HepG2 (cell line): ENCODE results near the gene GAL3ST3. TPM values are rescaled to one million over a fixed set of nuclear protein-coding genes. Genes with fewer than 3 reads are reported as not detected.

Experiments
- ATAC-seq: fragments of 200-7000 bp; cut with Tn5 transposase; 3 replicates; pipeline ENCODE4 v1.9.1; 2020; ENCODE audit warnings: mild to moderate bottlenecking, moderate library complexity
- BruUV-seq: library from RNA; stranded (reverse); fragments of 400-500 nt; replicated peaks from 2 replicates; lab custom pipeline; 2021; lab: Mats Ljungman, UMichigan
- CTCF ChIA-PET: fragments of 300-600 bp; formaldehyde crosslinking; extraction: SDS; loops from one replicate; lab custom pipeline; 2021; ENCODE audit warnings: low total read pairs, inconsistent platforms, low intra/inter-chr PET ratio; lab: Yijun Ruan, JAX
- POLR2A ChIA-PET: fragments of 350-600 bp; sonication (Branson Sonifier 250); formaldehyde crosslinking; loops from one replicate; lab custom pipeline; 2020; ENCODE audit warnings: antibody characterized with exemption, inconsistent platforms; lab: Yijun Ruan, JAX
- DNase-seq: peaks from one replicate; pipeline ENCODE4 v3.0.0-alpha.2; 2015; ENCODE audit warnings: low spot score
- FAIRE-seq: peaks from 3 replicates; lab custom pipeline; 2011; peaks lifted over from hg19 to GRCh38; lab: Jason Lieb, UNC
- H2AFZ ChIP-seq: one replicate; pipeline ENCODE4 v1.6.1; 2011; ENCODE audit warnings: low read length, inconsistent platforms
- H3K27ac ChIP-seq: fragments of 300-600 bp; 3 replicates; pipeline ENCODE4 v1.8.0; 2011; ENCODE audit warnings: mixed run types, mild to moderate bottlenecking, mixed read lengths, low read length, inconsistent platforms; ENCODE audit not compliant: insufficient read depth; ENCODE audit errors: extremely low read length
- H3K27me3 ChIP-seq, 2 experiments: fragments of 200-600 bp in 1 of 2; 2 replicates in 1 of 2; 3 replicates in 1 of 2; pipeline versions ENCODE4 v1.6.0 to v1.8.0; 2011; ENCODE audit warnings: low read length in 2 of 2, mild to moderate bottlenecking in 2 of 2, moderate library complexity in 2 of 2, inconsistent platforms in 1 of 2; ENCODE audit not compliant: insufficient read depth in 2 of 2, control insufficient read depth in 1 of 2
- H3K36me3 ChIP-seq, 2 experiments: fragments of 200-600 bp in 1 of 2; replicated peaks in 1 of 2; 2 replicates in 1 of 2; 3 replicates in 1 of 2; pipeline versions ENCODE4 v1.5.1 to v1.8.0; 2011; ENCODE audit warnings: low read length in 2 of 2, inconsistent platforms in 1 of 2; ENCODE audit not compliant: insufficient read depth in 2 of 2, control insufficient read depth in 1 of 2
- H3K4me1 ChIP-seq: 2 replicates; pipeline ENCODE4 v1.5.1; 2012; ENCODE audit warnings: low read length, inconsistent platforms; ENCODE audit not compliant: insufficient read depth
- H3K4me2 ChIP-seq: 2 replicates; pipeline ENCODE4 v1.6.0; 2011; ENCODE audit warnings: low read depth, low read length, inconsistent platforms
- H3K4me3 ChIP-seq, 3 experiments: fragments of 200-600 bp in 1 of 3; sonication (generic), shearing (Covaris generic) in 1 of 3; replicated peaks in 1 of 3; 2 replicates each; pipeline ENCODE4 v1.5.1; 2011 to 2016; ENCODE audit warnings: low read length in 3 of 3, inconsistent platforms in 2 of 3, low read depth in 2 of 3, mild to moderate bottlenecking in 2 of 3, control low read depth in 1 of 3, mixed read lengths in 1 of 3; ENCODE audit not compliant: insufficient read depth in 1 of 3
- H3K79me2 ChIP-seq: one replicate; pipeline ENCODE4 v1.6.1; 2011; ENCODE audit warnings: low read length, inconsistent platforms; ENCODE audit not compliant: insufficient read depth
- H3K9ac ChIP-seq: 2 replicates; pipeline ENCODE4 v1.6.0; 2011; ENCODE audit warnings: mild to moderate bottlenecking, low read depth, low read length, inconsistent platforms; ENCODE audit not compliant: insufficient read depth
- H3K9me3 ChIP-seq: 2 replicates; pipeline ENCODE4 v1.5.1; 2012; ENCODE audit warnings: mild to moderate bottlenecking, low read length
- H4K20me1 ChIP-seq: 2 replicates; pipeline ENCODE4 v1.6.0; 2011; ENCODE audit warnings: inconsistent platforms, mild to moderate bottlenecking, low read length, moderate library complexity; ENCODE audit not compliant: insufficient read depth
- AGO2 ChIP-seq: fragments of 200-400 bp; formaldehyde crosslinking; optimal IDR thresholded peaks from 2 replicates; pipeline ENCODE3; 2017; ENCODE audit warnings: mild to moderate bottlenecking, low read depth, low read length, moderate library complexity
- WGBS: methylation state at CpG from one replicate; pipeline ENCODE4 v1.1.6; 2017; ENCODE audit warnings: low lambda C conversion rate; 5-methylcytosine and 5-hydroxymethylcytosine counted together
- in situ Hi-C: cut with HindIII; loops from 2 replicates; pipeline ENCODE4 v1.10.0; 2017; ENCODE audit warnings: low pct_unique_long_range_greater_than_20kb; ENCODE audit not compliant: extremely low pct_ligation_motif_present
- intact Hi-C: fragments of 100-400 bp; cut with micrococcal nuclease; formaldehyde crosslinking; loops from one replicate; pipeline ENCODE4 v1.10.0; 2022; ENCODE audit not compliant: unreplicated experiment
- polyA plus RNA-seq, 8 experiments: library from polyadenylated mRNA; depleted of rRNA in 3 of 8; stranded (reverse) in 7 of 8; unstranded in 1 of 8; fragments of >200 nt; fragmentation: Illumina TruSeq in 4 of 8; extraction: Trizol in 4 of 8; gene quantifications; 2 replicates each; pipeline versions ENCODE4 v1.2.1 to v1.2.3, GENCODE V29; 2011 to 2016; ENCODE audit warnings: low read depth in 4 of 8, missing spikeins in 1 of 8, mixed read lengths in 1 of 8; ENCODE audit not compliant: insufficient read depth in 1 of 8
- total RNA-seq, 5 experiments: library from RNA; depleted of rRNA; stranded (reverse); fragments of >200 nt; fragmentation: Illumina TruSeq; extraction: Trizol; gene quantifications; 2 replicates each; pipeline ENCODE4 v1.2.3, GENCODE V29; 2016; ENCODE audit warnings: low read depth in 1 of 5
- TF ChIP-seq, protein P1 (sequence below): sonication (generic); formaldehyde crosslinking; conservative IDR thresholded peaks from 2 replicates; pipeline ENCODE4 v1.4.0; 2020; ENCODE audit warnings: missing genetic modification reagents
- TF ChIP-seq, protein P2 (sequence below): sonication (generic); formaldehyde crosslinking; IDR thresholded peaks from 2 replicates; pipeline ENCODE4 v1.4.0; 2020; ENCODE audit warnings: mild to moderate bottlenecking, missing genetic modification reagents

Gene GAL3ST3
- total and polyA plus RNA-seq, 2 of the 13 experiments (the other 11 are each of a cell fraction or from before 2014, with no cell fraction given), result not detected

DNA sequence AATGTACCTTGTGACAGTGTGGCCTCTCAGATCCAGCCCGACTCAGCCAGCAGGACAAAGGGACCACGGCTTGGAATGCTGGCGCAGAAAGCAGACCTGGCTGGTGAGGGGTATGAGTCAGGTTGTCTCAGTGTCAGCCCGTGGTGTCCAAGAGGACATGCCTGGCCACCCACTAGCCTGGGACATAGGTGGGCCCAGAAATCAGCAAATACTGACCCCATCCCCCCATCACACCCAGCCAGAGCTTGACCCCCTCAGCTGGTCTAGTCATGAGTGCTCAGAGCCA, 42.1 kb downstream of the GAL3ST3 start (continued):
- TF ChIP-seq, protein P1, sequence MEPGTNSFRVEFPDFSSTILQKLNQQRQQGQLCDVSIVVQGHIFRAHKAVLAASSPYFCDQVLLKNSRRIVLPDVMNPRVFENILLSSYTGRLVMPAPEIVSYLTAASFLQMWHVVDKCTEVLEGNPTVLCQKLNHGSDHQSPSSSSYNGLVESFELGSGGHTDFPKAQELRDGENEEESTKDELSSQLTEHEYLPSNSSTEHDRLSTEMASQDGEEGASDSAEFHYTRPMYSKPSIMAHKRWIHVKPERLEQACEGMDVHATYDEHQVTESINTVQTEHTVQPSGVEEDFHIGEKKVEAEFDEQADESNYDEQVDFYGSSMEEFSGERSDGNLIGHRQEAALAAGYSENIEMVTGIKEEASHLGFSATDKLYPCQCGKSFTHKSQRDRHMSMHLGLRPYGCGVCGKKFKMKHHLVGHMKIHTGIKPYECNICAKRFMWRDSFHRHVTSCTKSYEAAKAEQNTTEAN (CRISPR knock-in tag), result no peak

DNA sequence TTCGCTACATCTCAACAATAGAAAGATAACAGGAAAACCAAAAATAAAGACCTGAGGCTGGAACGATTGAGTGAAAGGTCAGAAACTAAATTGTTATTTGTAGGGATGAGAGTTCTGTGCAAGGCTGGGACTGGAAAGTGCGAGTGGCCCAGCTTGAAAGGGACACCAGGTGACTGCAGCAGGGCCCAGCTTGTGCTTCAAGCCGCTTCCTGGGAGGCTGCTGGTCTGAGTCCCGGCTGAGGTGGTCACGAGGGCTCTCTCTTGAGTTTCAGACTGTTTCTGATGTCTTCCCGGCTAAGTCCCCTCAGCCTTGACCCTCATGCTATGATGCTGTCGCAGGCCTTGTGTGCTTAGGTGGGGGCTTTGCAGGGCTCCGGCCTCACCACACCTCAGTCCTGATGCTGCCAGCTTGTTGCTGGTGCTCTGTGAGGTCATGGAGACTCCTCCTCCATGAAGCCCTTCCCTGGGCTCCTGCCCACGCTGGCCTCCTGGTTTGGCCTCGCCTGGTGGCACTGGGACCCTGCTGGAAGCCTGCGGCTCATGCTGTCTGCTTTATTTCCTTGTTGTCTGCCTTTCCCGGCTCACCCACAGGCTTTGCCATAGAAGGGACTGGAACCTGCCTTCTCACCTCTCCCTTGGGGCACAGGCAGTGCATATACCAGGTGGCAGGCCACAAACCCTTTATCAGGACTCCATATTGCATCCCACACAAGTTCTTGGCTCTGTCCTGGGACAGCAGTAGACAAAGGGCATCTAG, 42.6 kb downstream of the GAL3ST3 start:
- in situ Hi-C loops, result no loop called here
- H3K9me3 ChIP-seq, result no peaks in the 10 kb centered on the region
- DNase-seq, result no peak
- intact Hi-C loops, result no loop called here
- no peak overlapping the region for H3K27ac ChIP-seq
- no TSS peak for BruUV-seq
- TF ChIP-seq, protein P2, sequence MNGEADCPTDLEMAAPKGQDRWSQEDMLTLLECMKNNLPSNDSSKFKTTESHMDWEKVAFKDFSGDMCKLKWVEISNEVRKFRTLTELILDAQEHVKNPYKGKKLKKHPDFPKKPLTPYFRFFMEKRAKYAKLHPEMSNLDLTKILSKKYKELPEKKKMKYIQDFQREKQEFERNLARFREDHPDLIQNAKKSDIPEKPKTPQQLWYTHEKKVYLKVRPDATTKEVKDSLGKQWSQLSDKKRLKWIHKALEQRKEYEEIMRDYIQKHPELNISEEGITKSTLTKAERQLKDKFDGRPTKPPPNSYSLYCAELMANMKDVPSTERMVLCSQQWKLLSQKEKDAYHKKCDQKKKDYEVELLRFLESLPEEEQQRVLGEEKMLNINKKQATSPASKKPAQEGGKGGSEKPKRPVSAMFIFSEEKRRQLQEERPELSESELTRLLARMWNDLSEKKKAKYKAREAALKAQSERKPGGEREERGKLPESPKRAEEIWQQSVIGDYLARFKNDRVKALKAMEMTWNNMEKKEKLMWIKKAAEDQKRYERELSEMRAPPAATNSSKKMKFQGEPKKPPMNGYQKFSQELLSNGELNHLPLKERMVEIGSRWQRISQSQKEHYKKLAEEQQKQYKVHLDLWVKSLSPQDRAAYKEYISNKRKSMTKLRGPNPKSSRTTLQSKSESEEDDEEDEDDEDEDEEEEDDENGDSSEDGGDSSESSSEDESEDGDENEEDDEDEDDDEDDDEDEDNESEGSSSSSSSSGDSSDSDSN, result no peak
- TF ChIP-seq AGO2, result peak; percentile 55
- TF ChIP-seq, all 625 proteins: peak for 1
- Histone ChIP-seq H3K79me2 (peaks cover 17% of the 10 kb centered on the region), H3K36me3 (peaks cover 1 to 7% of the 10 kb centered on the region in 2 experiments; a peak in 3 of 5 replicates), H3K27me3 (peaks cover 2 to 14% of the 10 kb centered on the region in 2 experiments; a peak in 4 of 5 replicates), H4K20me1 (no peaks in the 10 kb centered on the region), H2AFZ (no peak overlapping the region), H3K4me2 (no peak overlapping the region), H3K4me1 (peaks cover 31% of the 10 kb centered on the region), H3K9ac (no peak overlapping the region), H3K4me3 (no peak overlapping the region)
- CTCF ChIA-PET, result no interaction called here
- POLR2A ChIA-PET, result no interaction called here
- 91% methylated on average over 10 of the region's 13 CpGs for WGBS
- ATAC-seq, result no peak
- no peak for FAIRE-seq
